Gastrocnemius medialis (tissue), 4 donors: ENCODE measurements around the gene KPNA3. TPM values are rescaled to one million over a fixed set of nuclear protein-coding genes. Genes with fewer than 3 reads are reported as not detected.

Experiments
- ATAC-seq, 2 donors: fragments of 150-250 bp; one replicate each; pipeline ENCODE4 v1.9.1; 2016
- DNase-seq, 2 donors: peaks; one replicate each; pipeline ENCODE4 v3.0.0-alpha.2; 2019
- H3K27ac ChIP-seq, 4 donors: fragments of 200-600 bp; sonication (generic); 1 replicate in 1 of 4; 2 replicates in 3 of 4; pipeline ENCODE4 v1.5.1; 2016 to 2018; ENCODE audit warnings: mild to moderate bottlenecking in 2 of 4, moderate library complexity in 1 of 4
- H3K27me3 ChIP-seq, 3 donors: fragments of 200-600 bp; sonication (generic) in 2 of 3; 1 replicate in 1 of 3; 2 replicates in 2 of 3; pipeline versions ENCODE4 v1.5.1 to v1.6.0; 2016 to 2019; ENCODE audit warnings: mild to moderate bottlenecking in 1 of 3, moderate library complexity in 1 of 3
- H3K36me3 ChIP-seq, 2 donors: fragments of 200-600 bp; sonication (generic) in 1 of 2; one replicate each; pipeline ENCODE4 v1.5.1; 2017 to 2018
- H3K4me1 ChIP-seq, 2 donors: fragments of 200-600 bp; sonication (generic) in 1 of 2; one replicate each; pipeline ENCODE4 v1.5.1; 2016 to 2017; ENCODE audit warnings: mild to moderate bottlenecking in 2 of 2
- H3K4me3 ChIP-seq, 4 donors: fragments of 200-600 bp; sonication (generic) in 3 of 4; 1 replicate in 1 of 4; 2 replicates in 3 of 4; pipeline ENCODE4 v1.5.1; 2016 to 2019; ENCODE audit warnings: mild to moderate bottlenecking in 2 of 4
- H3K9me3 ChIP-seq, 3 donors: fragments of 200-600 bp; sonication (generic) in 2 of 3; 1 replicate in 1 of 3; 2 replicates in 2 of 3; pipeline ENCODE4 v1.5.1; 2016 to 2019
- POLR2A ChIP-seq, 2 donors: fragments of 450-650 bp; IDR thresholded peaks; one replicate each; pipeline ENCODE4 v1.6.1; 2017; ENCODE audit warnings: antibody characterized with exemption in 2 of 2, mild to moderate bottlenecking in 2 of 2, moderate library complexity in 2 of 2
- in situ Hi-C, 4 donors: fragments of 200-750 bp; cut with MboI; loops; one replicate each; pipeline versions ENCODE4 v1.15.0 to v1.8.0; 2017; ENCODE audit warnings: low sequenced_read_pairs in 4 of 4
- intact Hi-C: fragments of 100-400 bp; cut with DNase I; formaldehyde crosslinking; loops from one replicate; pipeline ENCODE4 v1.15.1; 2023; ENCODE audit warnings: low total_unique reads
- total RNA-seq, 4 donors: library from RNA; depleted of rRNA; stranded (reverse); fragments of >200 nt; gene quantifications; one replicate each; pipeline versions ENCODE4 v1.1.0 to v1.2.3, GENCODE V29; 2016
- TF ChIP-seq, protein P1 (sequence below), 5 experiments: fragments of 450-650 bp in 3 of 5; fragments of 200-600 bp in 2 of 5; sonication (generic) in 2 of 5; IDR thresholded peaks in 4 of 5; conservative IDR thresholded peaks in 1 of 5; 1 replicate in 4 of 5; 2 replicates in 1 of 5; pipeline ENCODE4 v1.5.1; 2016 to 2019; ENCODE audit warnings: antibody characterized with exemption in 5 of 5, mild to moderate bottlenecking in 3 of 5, moderate library complexity in 3 of 5

The KPNA3 gene
- total RNA-seq, 4 donors from 2014 or later, result 73.3 to 154 (median 113) TPM

DNA sequence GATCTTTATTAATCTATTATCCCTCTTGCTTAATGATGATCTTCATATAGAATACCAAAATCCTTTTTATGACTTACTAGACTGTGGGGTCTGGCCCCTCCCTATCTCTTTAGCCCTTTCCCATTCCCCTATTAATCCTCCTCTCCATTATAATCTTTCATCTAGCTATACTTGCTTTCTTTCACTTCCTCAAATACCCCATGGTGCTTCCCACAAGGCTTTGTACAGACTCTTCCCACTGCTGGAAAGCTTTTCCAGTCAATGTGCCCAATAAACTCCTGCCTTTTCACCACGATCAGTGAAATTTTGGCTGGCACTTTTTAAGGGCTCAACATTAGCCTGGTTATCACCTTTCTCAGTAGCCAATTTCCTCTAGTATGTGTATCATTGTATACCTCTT, 98.0 kb downstream of the KPNA3 start:
- Histone ChIP-seq H3K4me3 (no peak overlapping the region), H3K36me3 (peaks cover 0 to 16% of the 10 kb centered on the region in 2 donors), H3K27ac (no peak overlapping the region), H3K4me1 (peaks cover 13 to 14% of the 10 kb centered on the region in 2 donors), H3K9me3 (no peaks in the 10 kb centered on the region), H3K27me3 (no peaks in the 10 kb centered on the region)
- intact Hi-C loops, result loop anchor here (5.0 kb wide), 1 partner anchor 38 kb away; no protein-coding TSS in a partner anchor
- in situ Hi-C loops, result loop anchor here in 2 of 4 donors (10.0 kb wide), 2 partner anchors 90 to 100 kb away; partner anchors contain the start of gene KPNA3 (in 1 of the 2)
- TF ChIP-seq, protein P1, sequence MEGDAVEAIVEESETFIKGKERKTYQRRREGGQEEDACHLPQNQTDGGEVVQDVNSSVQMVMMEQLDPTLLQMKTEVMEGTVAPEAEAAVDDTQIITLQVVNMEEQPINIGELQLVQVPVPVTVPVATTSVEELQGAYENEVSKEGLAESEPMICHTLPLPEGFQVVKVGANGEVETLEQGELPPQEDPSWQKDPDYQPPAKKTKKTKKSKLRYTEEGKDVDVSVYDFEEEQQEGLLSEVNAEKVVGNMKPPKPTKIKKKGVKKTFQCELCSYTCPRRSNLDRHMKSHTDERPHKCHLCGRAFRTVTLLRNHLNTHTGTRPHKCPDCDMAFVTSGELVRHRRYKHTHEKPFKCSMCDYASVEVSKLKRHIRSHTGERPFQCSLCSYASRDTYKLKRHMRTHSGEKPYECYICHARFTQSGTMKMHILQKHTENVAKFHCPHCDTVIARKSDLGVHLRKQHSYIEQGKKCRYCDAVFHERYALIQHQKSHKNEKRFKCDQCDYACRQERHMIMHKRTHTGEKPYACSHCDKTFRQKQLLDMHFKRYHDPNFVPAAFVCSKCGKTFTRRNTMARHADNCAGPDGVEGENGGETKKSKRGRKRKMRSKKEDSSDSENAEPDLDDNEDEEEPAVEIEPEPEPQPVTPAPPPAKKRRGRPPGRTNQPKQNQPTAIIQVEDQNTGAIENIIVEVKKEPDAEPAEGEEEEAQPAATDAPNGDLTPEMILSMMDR (IDR thresholded peaks at IDR 0.05 in 4 of 5, conservative IDR thresholded peaks at IDR 0.05 in 1 of 5), result no peak
- DNase-seq (no peak), ATAC-seq (no peak)

DNA sequence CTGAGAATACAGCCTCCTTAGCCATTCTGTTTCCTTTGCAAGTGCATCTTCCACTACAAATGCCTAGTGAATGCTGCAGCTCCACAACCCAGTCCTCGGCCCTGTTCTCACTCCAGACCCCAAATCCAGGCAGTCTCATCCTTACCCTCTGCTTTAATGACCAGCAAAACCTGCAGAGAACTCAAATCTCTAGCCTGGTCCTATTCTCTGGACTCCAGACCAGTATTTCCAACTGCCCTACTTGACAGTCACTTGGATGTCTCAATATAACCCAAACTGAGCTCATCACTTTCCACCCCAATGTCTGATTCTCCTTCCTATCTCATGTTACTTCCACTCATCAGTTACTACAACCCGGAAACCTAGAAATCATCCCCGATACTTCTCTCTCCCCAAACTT, 98.6 kb downstream of the KPNA3 start:
- Histone ChIP-seq H3K27ac (peak overlapping the region in 1 of 4 donors; percentile 25), H3K4me3 (no peak overlapping the region), H3K9me3 (no peaks in the 10 kb centered on the region), H3K36me3 (peaks cover 0 to 16% of the 10 kb centered on the region in 2 donors), H3K4me1 (peaks cover 13 to 15% of the 10 kb centered on the region in 2 donors), H3K27me3 (no peaks in the 10 kb centered on the region)
- in situ Hi-C loops (loop anchor here in 2 of 4 donors (10.0 kb wide), 2 partner anchors 91 to 101 kb away; partner anchors contain the start of gene KPNA3 (in 1 of the 2)), intact Hi-C loops (loop anchor here (5.0 kb wide), 1 partner anchor 38 kb away; no protein-coding TSS in a partner anchor)
- DNase-seq (no peak), ATAC-seq (no peak)
- TF ChIP-seq, protein P1 (IDR thresholded peaks at IDR 0.05 in 4 of 5, conservative IDR thresholded peaks at IDR 0.05 in 1 of 5), result no peak
- no peak for TF ChIP-seq POLR2A (IDR thresholded peaks at IDR 0.05)

DNA sequence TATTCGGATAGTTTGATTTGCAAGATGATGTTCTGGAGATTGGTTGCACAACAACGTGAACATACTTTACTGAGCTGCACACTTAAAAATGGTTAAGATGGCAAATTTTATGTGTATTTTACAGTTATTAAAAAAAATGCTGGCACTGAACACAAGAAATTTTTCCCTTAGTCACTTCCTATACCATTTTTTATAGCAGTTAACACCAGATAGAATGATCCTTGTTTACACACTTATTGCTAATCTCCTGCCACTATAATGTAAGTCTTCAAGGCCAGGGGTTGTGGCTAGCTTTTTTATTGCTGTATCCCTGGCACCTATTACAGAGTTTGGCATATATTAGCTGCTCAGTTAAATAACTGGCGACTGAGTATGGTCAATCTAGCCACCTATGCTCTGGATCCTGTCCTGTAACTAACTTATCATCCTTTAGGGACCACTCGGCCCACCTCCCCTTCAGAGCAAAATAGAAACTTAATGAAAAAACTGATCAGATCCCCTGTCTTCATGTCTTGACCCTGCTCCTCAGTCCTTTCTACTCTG, 99.2 kb downstream of the KPNA3 start:
- TF ChIP-seq, protein P1 (IDR thresholded peaks at IDR 0.05 in 4 of 5, conservative IDR thresholded peaks at IDR 0.05 in 1 of 5), result no peak
- TF ChIP-seq POLR2A (IDR thresholded peaks at IDR 0.05), result no peak
- H3K9me3 ChIP-seq, result no peaks in the 10 kb centered on the region
- H3K36me3 ChIP-seq, result peaks cover 0 to 10% of the 10 kb centered on the region in 2 donors
- H3K27me3 ChIP-seq, result no peaks in the 10 kb centered on the region
- ATAC-seq (no peak), DNase-seq (no peak)
- intact Hi-C loops, result loop anchor here (5.0 kb wide), 1 partner anchor 39 kb away; no protein-coding TSS in a partner anchor
- no peak overlapping the region for H3K4me3 ChIP-seq
- H3K27ac ChIP-seq, result peak overlapping the region in 2 of 4 donors; percentile 16 to 25
- in situ Hi-C loops, result loop anchor here in 2 of 4 donors (10.0 kb wide), 2 partner anchors 92 to 102 kb away; partner anchors contain the start of gene KPNA3 (in 1 of the 2)
- H3K4me1 ChIP-seq, result peaks cover 13 to 15% of the 10 kb centered on the region in 2 donors

DNA sequence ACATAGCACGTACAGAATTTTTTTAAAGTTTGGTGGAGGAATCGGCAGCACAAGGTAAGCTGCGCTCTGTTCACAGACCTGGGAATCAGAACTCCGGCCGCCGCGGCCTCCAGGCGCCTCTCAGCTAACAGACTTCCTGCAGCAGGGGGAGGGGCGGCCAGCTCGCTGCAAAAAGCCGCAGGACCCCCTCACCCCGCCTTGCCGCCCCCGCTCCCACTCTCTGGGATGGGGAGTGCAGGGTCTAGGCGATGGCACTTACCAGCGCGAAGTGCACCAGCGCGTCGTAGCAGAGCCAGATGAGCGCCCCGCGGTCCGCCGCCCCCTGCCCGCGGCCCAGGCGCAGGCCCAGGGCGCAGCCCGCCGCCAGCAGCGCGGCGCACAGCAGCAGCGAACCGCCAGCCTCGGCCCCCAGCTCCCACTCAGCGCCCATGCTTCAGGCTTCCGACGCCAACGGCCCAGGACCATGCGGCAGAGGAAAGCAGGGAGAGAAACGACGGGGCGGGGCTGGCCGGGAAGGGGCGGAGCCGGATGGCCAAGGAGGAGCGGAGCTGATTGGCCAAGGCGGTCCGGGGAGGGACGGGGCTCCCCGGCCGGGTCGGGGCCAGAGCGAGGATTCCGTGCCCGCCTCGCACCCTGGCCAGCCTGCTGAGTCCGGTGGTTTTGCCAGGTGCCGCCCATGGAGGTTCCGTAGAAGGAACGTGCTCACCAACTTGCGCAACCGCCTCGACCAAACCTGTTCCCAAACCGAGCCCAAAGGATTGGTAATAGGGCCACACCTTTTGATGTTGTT, 101.3 kb downstream of the KPNA3 start, which contains the start of gene EBPL:
Gene EBPL, minus strand, starts transcription at position 492 of the 790 bp plus-strand sequence. Its CDS starts 62 bp downstream, at position 430.
- Histone ChIP-seq H3K27ac (peak within 1 kb of the TSS; percentile 76 to 89 (median 84)), H3K4me3 (peak within 1 kb of the TSS; percentile 63 to 81 (median 72)), H3K9me3 (no peaks in the 10 kb centered on the region), H3K27me3 (no peaks in the 10 kb centered on the region), H3K36me3 (peaks cover 0 to 10% of the 10 kb centered on the region in 2 donors), H3K4me1 (peaks cover 13 to 15% of the 10 kb centered on the region in 2 donors)
- in situ Hi-C loops (loop anchor here in 2 of 4 donors (10.0 kb wide), 2 partner anchors 94 to 104 kb away; partner anchors contain the start of gene KPNA3 (in 1 of the 2)), intact Hi-C loops (loop anchor here (1.0 to 5.0 kb wide), 4 partner anchors 38 to 391 kb away; partner anchors contain the start of gene KPNA3)
- ATAC-seq, result peak; percentile 92 to 95
- DNase-seq, result peak; percentile 90 to 91
- TF ChIP-seq, protein P1 (IDR thresholded peaks at IDR 0.05 in 4 of 5, conservative IDR thresholded peaks at IDR 0.05 in 1 of 5), result no peak
- TF ChIP-seq POLR2A (IDR thresholded peaks at IDR 0.05), result peak in 1 of 2 donors; percentile 40
